NCI-H1930 (cell line): ENCODE measurements around the gene ADAMTSL1.

Source experiments
- DNase-seq, 2 experiments: peaks; one replicate each; lab custom pipeline; 2025; lab: John Stamatoyannopoulos, UW

The ADAMTSL1 gene

DNA sequence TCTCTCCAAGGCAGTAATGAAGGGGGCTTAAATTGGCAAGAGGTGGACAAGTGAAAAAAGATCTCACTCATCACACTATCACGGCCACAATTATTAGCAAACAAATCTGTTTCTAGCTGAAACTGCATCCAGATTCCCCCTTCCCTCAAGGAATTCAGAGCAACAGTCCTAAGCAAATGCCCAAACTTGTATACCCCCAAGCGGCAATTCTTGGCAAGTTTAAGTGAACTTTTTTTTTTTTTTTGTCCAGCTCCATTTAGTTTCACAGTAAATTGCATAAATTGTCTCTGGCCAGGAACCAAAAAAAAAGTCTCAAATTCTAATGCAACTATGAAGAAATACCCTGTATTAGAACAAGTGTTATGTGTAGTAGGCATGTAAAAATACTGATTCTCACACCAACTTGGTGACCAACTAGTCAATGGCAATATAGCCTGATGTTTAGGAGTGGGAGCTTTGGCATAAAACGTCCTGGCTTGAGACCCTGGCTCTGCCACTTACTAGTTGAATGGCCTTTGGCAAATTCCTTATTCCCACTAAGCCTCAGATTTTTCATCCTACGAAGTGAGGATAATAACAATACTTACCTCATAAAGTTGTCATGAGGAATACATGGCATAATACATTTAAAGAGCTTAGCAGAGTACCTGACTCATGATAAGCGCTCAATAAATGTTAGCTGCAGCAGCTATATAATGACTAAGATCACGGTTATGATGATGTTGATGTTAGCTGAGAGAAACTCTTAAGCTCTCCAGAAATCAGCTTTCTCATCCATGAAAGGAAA lies 193.2 kb downstream of the ADAMTSL1 start:
- no peak for DNase-seq

DNA sequence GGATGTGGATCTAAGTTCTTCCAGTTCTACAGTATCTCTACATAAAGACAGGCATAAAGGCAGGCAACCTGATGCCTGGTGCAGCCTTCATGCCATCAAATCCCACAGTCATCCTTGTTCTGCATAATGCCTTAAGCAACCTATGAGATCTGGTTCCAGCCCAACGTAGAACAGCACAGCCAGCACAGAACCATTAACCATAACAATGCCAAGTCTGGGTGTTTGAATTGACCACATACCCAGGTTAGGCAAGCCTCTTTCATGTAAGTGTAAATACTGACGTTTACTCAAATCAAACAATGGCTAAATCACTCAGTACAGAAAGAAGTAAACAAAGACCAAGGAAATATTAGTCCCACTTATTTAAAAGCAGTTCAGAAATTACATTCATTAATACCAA lies 195.0 kb downstream of the ADAMTSL1 start:
- peak; percentile 31 to 41 for DNase-seq

DNA sequence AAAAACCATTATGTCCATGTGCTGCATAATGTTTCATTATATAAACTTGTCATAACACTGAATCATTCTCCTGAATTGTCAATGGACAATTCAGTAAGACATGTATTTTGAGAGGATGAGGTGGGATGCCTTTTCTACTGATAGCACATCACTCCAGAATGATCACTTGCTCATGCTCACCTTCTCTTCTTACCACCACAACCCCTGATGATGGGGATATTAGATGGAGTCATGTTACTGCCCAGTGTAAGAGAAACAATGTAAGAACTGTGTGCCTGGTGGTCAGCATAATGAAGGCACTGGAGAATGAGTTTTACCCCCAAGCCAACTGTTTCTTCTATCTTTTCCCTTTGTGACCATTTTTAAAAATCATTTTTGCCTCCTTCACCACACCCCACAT lies 198.8 kb downstream of the ADAMTSL1 start:
- no peak for DNase-seq

DNA sequence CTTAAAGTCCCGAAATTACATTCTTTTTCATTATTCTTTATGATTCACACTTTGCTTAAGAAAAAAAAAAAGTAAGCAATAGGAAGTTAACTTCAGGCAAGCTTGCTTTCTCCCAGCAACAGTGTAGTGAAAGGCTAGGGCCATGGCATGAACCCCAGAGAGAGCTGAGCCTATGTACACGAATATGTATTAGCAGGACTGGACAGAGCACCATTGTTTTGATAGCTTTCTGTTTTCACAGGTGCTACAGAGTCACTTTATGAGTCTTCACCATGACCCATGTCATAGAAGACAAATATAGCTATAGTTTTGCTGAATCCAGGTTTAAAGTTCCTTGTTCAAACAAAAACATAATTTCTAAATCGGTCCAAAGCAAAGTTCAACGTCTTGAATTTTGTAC lies 199.2 kb downstream of the ADAMTSL1 start:
- DNase-seq, result no peak

DNA sequence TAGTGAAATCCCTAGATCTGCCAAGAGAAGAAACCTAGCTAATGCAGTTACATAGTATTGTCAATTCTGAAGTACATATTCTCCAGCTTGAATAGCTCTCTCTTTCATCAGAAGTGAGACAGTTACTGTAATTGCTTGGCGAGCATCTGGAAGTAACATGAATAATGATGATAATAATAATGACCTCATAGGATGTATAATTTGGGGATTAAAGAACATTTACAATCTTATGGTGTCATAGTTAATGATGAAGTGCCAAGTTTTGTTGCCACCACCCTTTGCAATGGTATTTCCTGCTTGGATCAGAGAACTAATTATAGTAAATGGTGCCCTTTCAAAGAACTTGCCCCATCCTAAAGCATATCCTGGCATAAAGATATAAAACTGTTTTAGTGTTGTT lies 201.4 kb downstream of the ADAMTSL1 start:
- no peak for DNase-seq

DNA sequence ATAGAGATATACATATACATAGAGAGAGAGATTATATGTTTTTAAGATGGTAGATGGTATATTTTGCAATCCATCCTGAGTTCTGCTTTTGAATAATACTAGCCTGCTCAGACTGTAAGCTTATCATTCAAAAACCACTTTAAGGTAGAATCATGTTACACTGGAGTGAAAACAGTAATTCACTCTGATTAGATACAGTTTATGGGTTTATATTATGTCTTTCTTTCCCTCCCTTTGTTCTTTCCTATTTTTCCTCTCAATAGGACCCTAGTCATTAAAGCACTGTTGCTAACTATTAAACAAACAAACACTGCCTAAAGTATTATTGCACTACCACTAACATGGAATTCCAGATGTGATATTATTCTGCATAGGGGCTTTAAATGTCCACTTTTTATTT lies 202.0 kb downstream of the ADAMTSL1 start:
- DNase-seq, result peak; percentile 39 to 41

DNA sequence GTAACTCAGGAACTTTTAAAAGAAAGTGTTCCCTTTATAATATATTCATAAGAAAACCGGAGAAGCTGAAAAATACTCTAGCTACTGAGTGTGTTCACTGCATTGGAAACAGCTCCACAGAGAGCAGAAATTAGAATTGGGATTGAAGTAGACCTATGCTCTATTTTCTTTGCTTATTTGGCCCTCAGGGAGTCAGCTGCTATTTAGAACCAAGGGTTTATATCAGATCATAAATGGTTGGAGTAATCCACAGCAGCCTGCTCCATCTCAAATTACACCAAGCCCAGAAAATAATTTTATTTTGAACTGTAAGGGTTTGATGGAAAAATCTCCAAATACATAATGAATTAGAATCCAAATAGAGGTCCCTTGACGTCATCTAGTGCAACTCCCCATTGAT lies 202.6 kb downstream of the ADAMTSL1 start:
- DNase-seq, result peak in 1 of 2 experiments; percentile 38

DNA sequence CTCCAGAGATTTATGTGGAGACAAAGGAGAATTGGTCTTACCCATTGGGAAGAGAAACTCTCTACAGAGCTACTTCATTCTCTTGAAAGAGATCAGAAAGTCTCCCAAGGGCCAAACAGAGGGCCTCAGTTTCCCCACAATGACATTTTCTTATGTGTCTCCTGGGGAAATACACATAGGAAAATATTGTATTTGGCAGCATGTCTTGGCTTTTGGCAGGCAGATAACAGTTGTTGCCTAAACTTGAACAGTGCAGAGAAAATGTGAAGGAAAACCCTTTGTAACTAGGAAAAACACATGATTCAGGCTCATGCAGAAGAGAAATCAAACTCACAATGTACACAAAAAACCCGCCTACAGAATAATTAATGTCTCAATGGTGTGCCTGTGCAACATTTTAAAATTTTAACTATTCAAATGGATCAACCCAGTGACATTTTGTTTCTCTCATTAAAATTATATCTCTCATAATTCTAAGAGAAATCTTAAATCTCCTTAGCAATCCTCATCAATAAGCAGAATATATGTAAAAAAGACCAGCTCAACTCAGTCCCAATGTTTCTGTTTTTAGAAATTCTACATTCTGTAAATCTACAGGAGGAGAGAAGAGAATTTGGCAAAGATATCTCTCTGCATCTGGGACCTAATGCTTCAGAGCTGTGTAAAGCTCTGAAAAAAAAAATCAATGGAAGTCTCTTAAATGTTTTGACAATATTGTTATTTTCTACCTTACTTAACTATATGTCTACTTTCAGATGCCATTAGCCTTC lies 205.1 kb downstream of the ADAMTSL1 start:
- DNase-seq, result no peak

DNA sequence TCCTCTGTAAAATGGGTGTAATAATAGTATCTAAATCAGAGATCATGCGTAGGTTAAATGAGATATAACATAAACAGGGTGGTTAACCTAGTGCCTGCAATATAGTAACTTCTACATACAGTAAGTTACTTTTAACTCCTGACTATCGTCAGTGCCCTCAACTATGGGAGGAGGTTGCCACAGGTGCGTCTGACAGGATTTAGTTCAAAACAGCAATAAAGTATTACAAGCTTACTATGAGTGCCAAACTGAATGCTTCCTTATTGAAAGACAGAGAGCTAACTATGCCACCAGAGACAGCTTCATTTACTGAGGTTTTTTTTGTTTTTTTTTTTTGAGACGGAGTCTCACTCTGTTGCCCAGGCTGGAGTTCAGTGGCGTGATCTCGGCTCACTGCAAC lies 209.0 kb downstream of the ADAMTSL1 start:
- DNase-seq, result no peak

DNA sequence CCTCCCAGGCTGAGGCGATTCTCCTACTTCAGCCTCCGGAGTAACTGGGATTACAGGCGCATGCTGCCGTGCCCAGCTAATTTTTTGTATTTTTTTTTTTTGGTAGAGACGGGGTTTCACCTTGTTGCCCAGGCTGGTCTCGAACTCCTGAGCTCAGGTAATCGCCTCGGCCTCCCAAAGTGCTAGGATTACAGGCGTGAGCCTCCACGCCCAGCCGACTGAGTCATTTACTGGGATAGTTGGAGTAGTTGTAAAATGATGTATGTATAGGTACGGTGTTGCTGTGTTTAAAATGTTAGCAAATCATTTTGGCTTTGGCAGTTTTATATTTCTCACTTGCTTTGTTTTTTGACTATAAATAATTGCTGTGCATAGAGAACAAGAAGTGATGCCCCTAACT lies 209.4 kb downstream of the ADAMTSL1 start:
- DNase-seq, result no peak

DNA sequence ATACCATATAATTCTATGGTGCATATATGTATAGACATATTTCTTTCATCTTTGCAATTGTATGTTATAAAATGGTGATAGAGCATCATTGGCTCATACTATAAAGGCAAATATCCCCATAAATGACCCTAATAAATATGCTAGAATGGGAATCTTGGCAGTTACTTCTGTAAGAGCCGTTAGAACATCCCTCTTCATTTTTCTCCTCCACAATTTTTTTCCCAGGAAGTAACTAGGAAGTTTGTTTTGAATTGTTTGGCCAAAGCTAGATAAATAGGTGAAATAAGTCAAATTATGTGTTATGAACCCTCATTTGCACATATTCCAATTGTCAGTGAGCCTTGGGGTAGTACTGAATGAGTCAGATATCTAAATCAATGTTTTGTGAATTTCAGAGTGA lies 209.9 kb downstream of the ADAMTSL1 start:
- DNase-seq, result no peak

DNA sequence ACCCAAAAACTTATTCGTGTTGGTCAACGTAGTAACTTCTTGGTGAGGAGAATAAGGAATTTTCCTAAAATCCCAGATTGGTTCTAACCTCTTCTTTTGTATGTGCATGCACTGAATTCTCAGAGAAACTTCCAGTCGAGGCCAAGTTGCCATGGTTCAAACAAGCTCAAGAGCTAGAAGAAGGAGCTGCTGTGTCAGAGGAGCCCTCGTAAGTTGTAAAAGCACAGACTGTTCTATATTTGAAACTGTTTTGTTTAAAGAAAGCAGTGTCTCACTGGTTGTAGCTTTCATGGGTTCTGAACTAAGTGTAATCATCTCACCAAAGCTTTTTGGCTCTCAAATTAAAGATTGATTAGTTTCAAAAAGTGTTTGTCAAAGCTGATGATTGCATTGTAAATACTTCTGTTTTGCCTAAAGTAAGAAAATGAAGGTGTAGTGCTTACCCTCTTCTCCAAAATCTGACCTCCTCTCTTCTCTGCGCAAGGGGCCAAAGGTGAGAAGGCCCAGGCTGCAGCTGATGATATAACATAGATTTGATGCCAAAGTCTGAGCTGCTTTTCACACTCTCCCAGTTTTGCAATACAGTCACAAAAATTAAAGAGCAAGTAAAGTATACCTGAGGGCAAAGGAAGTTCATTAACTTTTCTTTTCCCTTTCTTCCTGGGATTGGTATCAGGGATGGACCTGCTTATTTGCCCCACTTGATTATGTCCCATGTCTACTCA lies 210.8 kb downstream of the ADAMTSL1 start:
- no peak for DNase-seq

DNA sequence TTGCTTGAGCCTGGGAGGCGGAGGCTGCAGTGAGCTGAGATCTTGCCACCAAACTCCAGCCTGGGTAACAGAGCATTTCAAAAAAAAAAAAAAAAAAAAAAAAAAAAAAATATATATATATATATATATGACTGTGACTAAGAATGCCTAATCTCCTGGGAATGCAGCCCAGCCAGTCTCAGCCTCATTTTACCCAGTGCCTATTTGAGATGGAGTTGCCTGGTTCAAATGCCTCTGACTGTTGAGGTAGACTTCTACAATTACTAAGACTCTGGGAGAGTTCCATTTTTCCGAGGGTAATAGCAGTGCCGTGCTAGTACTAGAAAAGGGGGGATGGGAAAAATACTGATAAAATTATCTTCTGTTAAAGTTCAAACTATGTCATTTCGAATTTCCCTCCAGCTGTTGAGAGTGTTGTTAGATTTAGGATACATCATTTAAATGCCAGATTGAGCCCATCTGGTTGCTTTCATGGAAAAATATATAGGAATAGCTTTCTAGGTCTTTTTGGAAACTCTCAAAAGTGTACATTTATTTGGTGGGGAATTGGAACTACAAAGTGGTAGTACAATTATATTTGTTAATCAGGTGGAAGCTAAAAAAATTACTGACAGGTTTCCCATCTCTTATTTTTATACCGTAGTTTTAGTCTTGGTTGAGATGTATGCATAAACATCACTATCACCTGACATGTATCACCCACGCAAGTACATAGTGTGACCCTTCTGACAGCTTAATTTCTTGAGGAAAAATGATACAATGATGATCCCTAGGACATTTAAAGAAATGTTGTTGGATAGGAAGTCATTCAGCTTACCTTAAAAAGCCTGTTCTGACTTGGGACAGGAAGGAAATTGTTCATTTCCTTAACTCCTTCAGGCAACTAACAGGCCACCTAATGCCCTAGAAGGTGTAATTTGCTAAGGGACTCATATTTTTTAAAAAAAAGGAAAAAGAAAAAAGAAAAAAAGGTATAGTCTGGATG lies 214.9 kb downstream of the ADAMTSL1 start:
- DNase-seq, result no peak

DNA sequence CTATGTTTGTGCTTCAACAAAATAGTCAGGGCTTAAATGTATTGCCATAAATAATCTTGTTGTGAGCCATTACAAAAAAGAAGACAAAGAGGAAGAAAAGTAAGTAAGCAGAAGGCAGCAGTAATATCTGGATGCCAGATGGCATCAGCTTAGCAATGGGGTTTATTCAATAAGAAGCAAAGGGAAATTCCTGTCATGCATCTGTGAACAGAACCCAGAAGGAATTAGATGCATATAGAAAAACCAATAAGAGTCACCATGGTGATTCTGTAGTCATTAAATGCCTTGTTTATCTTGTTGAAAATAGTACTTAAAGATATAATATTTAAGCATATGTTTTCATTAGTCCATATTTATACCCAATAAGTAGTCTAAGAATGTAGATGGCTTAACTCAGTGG lies 216.0 kb downstream of the ADAMTSL1 start:
- no peak for DNase-seq

DNA sequence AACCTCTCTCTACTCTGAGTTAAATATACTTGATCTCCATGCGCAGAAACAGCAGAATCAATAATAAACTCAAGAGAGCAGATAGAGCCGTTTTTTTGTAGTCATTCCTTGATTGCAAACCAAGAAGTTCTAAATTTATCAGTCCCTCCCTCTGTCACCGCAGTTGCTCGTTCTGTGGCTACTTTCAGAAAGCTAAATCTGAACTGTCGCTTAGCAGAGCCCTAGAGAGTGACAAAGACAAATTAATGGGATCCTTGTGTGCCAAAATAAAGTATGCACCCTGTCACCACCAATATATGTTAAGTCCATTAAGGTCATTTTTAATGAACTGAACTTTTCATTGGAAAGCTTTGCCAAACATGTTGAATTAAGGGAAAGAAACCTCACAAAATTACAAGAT lies 218.3 kb downstream of the ADAMTSL1 start:
- DNase-seq, result no peak

DNA sequence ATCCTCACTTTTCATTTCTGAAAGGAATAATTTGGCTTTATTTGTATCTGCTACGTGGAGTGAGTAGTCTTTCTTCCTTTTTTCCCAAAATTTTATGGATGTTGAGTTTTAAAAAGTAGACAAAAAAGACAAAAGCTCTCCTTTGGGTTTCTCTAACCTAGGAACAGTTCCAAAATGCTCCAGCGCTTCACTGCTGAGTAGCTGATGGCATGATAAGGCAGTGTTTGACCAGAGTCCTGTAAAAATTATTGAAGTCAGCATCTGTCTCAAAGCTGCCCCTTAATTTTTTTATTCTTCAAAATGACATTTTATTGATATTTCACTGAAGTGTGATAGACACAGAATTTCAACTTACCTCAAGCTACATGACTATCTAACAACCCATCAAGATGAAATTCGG lies 219.0 kb downstream of the ADAMTSL1 start:
- no peak for DNase-seq

DNA sequence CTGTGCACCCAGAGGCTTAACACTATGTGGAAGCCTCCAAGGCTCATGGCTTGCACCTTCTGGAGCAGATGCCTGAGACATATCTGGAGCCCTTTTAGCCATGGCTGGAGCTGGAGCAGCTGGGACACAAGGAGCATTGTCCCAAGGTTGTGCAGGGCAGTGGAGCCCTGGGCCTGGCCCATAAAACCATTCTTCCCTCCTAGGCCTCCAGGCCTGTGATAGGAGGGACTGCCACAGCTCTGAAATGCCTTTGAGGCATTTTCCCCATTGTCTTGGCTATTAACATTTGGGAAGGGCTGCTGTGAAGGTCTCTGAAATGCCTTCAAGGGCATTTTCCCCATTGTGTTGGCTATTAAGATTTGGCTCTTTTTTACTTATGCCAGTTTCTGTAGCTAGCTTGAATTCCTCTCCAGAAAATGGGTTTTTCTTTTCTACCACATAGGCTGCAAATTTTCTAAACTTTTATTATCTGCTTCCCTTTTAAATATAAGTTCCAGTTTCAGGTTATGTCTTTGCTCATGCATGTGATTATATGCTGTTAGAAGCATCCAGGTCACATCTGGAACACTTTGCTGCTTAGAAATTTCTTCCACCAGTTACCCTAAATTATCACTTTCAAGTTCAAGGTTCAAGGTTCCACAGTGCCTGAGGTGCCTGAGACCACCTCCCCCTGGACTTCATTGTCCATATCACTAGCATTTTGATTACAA lies 221.2 kb downstream of the ADAMTSL1 start:
- no peak for DNase-seq

DNA sequence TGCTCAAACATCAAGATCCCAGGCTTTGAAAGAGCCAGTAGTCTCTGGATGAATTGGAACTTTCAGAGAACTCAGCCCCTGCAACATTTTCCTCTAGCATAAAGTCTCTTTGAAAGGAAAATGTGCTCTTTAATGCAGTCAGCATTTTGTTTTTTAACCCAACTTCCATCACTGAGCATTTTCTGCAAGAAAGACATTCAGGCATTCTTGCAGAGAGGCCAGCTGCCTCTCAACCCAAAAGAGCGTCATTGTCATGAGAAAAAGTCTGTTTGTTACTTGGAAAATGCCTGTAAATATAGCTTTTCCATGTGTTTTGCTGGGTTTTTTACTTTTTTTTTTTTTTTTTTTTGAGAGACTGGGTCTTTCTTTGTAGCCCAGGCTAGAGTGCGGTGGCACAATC lies 225.0 kb downstream of the ADAMTSL1 start:
- DNase-seq, result no peak

DNA sequence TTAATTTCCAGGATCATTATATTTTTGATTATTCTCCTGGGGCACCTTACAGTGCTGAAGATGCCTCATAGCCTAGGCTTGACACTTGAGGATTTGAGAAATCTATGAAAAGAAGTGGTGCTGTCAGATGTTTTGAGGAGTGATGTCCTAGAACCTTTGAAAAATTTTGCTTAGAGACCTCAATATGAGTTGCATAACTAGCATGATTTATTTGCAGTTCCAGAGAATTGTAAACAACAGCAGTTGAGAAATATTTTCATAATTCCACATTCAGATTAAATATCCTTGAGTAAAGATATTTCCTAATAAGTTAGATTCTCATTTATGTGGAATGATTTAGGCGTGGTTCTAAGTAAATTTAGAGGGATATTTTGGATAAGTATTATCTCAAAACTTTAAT lies 225.8 kb downstream of the ADAMTSL1 start:
- DNase-seq, result no peak

DNA sequence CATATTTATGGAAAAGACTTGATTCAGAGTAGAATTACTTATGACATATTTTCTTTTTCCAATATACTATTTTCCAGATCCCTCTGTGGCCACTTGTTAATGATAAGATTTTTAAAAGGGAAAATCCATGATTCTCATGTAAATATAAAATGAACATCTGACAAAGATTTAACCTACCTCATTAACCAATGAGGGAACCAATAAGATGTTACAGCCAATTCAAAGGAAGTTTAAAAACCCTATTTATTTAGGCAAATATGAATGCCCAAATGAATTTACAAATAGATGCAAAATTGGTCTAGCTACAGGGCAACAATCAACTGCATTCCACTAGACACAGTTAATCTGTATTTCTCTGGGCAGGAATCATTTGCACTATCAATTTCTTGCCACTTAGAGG lies 226.8 kb downstream of the ADAMTSL1 start:
- DNase-seq, result no peak
